GM23248 (cell line): Measurements from ENCODE around the gene PCBP3. TPM values are rescaled to one million over a fixed set of nuclear protein-coding genes. Genes with fewer than 3 reads are reported as not detected.

Experiments used
- DNase-seq: peaks from one replicate; pipeline ENCODE4 v3.0.0-alpha.2; 2015
- H2AFZ ChIP-seq: fragments of 200-600 bp; sonication (generic); 2 replicates; pipeline ENCODE4 v1.6.1; 2016; ENCODE audit warnings: antibody characterized with exemption
- H3F3A ChIP-seq: fragments of 200-600 bp; sonication (generic); 2 replicates; pipeline ENCODE4 v1.6.1; 2016; ENCODE audit warnings: mild to moderate bottlenecking, antibody characterized with exemption, mixed run types; ENCODE audit not compliant: insufficient read depth
- H3K27ac ChIP-seq: fragments of 200-600 bp; sonication (generic); 2 replicates; pipeline ENCODE4 v1.5.1; 2016; ENCODE audit warnings: mild to moderate bottlenecking
- H3K27me3 ChIP-seq: fragments of 200-600 bp; sonication (generic); replicated peaks from 2 replicates; pipeline ENCODE4 v1.6.1; 2016; ENCODE audit warnings: mild to moderate bottlenecking; ENCODE audit not compliant: insufficient read depth
- H3K36me3 ChIP-seq: fragments of 200-600 bp; sonication (generic); 2 replicates; pipeline ENCODE4 v1.6.1; 2016; ENCODE audit warnings: low read depth, mild to moderate bottlenecking
- H3K4me1 ChIP-seq: fragments of 200-600 bp; sonication (generic); 2 replicates; pipeline ENCODE4 v1.6.1; 2016; ENCODE audit warnings: mild to moderate bottlenecking; ENCODE audit not compliant: insufficient read depth
- H3K4me2 ChIP-seq: fragments of 200-600 bp; sonication (generic); one replicate; pipeline ENCODE4 v1.6.1; 2016; ENCODE audit warnings: mild to moderate bottlenecking; ENCODE audit not compliant: unreplicated experiment
- H3K4me3 ChIP-seq: fragments of 200-600 bp; sonication (generic); 2 replicates; pipeline ENCODE4 v1.5.1; 2016; ENCODE audit warnings: mild to moderate bottlenecking
- H3K79me2 ChIP-seq: fragments of 200-600 bp; sonication (generic); 2 replicates; pipeline ENCODE4 v1.6.1; 2016; ENCODE audit warnings: mild to moderate bottlenecking; ENCODE audit not compliant: insufficient read depth
- H3K9ac ChIP-seq: fragments of 200-600 bp; sonication (generic); 2 replicates; pipeline ENCODE4 v1.6.1; 2016; ENCODE audit warnings: mild to moderate bottlenecking
- H3K9me2 ChIP-seq: fragments of 200-600 bp; sonication (generic); 2 replicates; pipeline ENCODE4 v1.6.1; 2016; ENCODE audit warnings: mixed run types, mild to moderate bottlenecking, moderate library complexity; ENCODE audit not compliant: insufficient read depth
- H3K9me3 ChIP-seq: fragments of 200-600 bp; sonication (generic); one replicate; pipeline ENCODE4 v1.6.1; 2017; ENCODE audit warnings: low read depth
- H4K20me1 ChIP-seq: fragments of 200-600 bp; sonication (generic); 2 replicates; pipeline ENCODE4 v1.6.0; 2016; ENCODE audit not compliant: insufficient read depth
- EZH2 ChIP-seq: fragments of 200-600 bp; sonication (generic); IDR thresholded peaks from 2 replicates; pipeline ENCODE4 v1.6.1; 2018; ENCODE audit warnings: antibody characterized with exemption, mild to moderate bottlenecking; ENCODE audit not compliant: insufficient read depth, poor library complexity, severe bottlenecking
- EZH2phosphoT487 ChIP-seq: fragments of 200-600 bp; sonication (generic); IDR thresholded peaks from 2 replicates; pipeline ENCODE4 v1.6.1; 2018; ENCODE audit warnings: antibody characterized with exemption, moderate library complexity, mild to moderate bottlenecking, low read depth; ENCODE audit not compliant: insufficient read depth
- WGBS, 2 experiments: methylation state at CpG; one replicate each; pipeline ENCODE4 v1.1.6; 2015 to 2017; ENCODE audit warnings: low lambda C conversion rate in 2 of 2, low coverage in 1 of 2; ENCODE audit errors: missing lambda C conversion rate in 2 of 2; 5-methylcytosine and 5-hydroxymethylcytosine counted together
- in situ Hi-C: fragments of 300-500 bp; cut with MboI; formaldehyde crosslinking; loops from 2 replicates; pipeline ENCODE4 v1.15.0; 2020
- polyA plus RNA-seq: library from polyadenylated mRNA; unstranded; fragments of >200 nt; fragmentation: Nextera tagmentation; extraction: Ambion mirVana; gene quantifications from 2 replicates; pipeline ENCODE4 v1.2.1, GENCODE V29; 2016
- total RNA-seq: library from RNA; depleted of rRNA; stranded (reverse); fragments of >200 nt; shearing (Covaris generic); gene quantifications from 2 replicates; pipeline ENCODE4 v1.2.3, GENCODE V29; 2014

Gene PCBP3
- total and polyA plus RNA-seq, 2 experiments from 2014 or later = 0.32 to 1.3 TPM

DNA sequence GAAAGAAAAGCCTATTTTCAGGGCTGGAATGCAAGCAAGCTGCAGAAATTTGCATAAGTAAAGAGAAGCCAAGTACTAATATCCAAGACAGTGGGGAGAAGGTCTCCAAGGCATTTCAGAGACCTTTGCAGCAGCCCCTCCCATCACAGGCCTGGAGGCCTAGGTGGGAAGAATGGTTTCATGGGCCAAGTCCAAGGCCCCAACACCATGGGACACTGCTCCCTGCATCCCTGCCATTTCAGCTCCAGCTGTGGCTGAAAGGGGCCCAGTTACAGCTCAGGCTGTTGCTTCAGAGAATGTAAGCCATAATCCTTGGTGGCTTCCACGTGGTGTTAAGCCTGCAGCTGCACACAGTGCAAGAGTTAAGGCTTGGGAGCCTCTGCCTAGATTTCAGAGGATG lies 321.1 kb downstream of the PCBP3 start:
- Histone ChIP-seq H3K79me2 (no peaks in the 10 kb centered on the region), H4K20me1 (no peaks in the 10 kb centered on the region), H3K27me3 (no peaks in the 10 kb centered on the region), H3K4me1 (no peaks in the 10 kb centered on the region), H3K36me3 (no peaks in the 10 kb centered on the region), H3K9me3 (no peaks in the 10 kb centered on the region), H3K9ac (no peak overlapping the region), H2AFZ (no peak overlapping the region), H3K27ac (no peak overlapping the region), H3K9me2 (no peaks in the 10 kb centered on the region), H3F3A (peaks cover 12% of the 10 kb centered on the region; the same call in 1 of the 2 replicates), H3K4me2 (no peak overlapping the region), H3K4me3 (no peak overlapping the region)
- no peak for DNase-seq
- in situ Hi-C loops = no loop called here
- no peak for TF ChIP-seq EZH2phosphoT487
- TF ChIP-seq EZH2 = no peak
- 0 to 15% methylated on average over 1 of the region's 1 CpG for WGBS, 2 experiments

DNA sequence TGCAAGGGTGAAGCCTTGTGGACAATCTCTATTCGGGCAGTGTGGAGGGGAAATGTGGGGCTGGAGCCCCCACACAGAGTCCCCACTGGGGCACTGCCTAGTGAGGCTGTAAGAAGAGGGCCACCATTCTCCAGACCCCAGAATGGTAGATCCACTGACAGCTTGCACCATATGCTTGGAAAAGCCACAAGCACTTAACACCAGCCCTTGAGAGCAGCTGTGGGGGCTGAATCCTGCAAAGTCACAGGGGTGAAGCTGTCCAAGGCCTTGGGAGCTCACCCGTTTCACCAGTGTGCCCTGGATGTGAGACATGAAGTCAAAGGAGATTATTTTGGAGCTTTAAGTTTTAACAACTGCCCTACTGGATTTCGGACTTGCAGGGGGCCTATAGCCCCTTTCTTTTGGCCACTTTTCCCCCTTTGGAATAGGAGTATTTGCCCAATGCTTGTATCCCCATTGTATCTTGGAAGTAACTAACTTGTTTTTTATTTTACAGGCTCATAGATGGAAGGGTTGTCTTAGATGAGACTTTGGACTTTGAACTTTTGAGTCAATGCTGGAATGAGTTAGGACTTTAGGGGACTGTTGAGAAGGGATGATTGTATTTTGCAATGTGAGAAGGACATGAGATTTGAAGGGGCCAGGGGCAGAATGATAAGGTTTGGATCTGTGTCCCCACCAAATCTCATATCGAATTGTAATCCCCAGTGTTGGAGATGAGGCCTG lies 321.7 kb downstream of the PCBP3 start:
- in situ Hi-C loops = no loop called here
- no peak for DNase-seq
- Histone ChIP-seq H3K4me1 (no peaks in the 10 kb centered on the region), H4K20me1 (no peaks in the 10 kb centered on the region), H3K4me2 (no peak overlapping the region), H3K27me3 (no peaks in the 10 kb centered on the region), H3K9me3 (no peaks in the 10 kb centered on the region), H3K9ac (no peak overlapping the region), H3K36me3 (no peaks in the 10 kb centered on the region), H2AFZ (no peak overlapping the region), H3K79me2 (no peaks in the 10 kb centered on the region), H3K9me2 (no peaks in the 10 kb centered on the region), H3K27ac (no peak overlapping the region), H3K4me3 (no peak overlapping the region), H3F3A (peaks cover 12% of the 10 kb centered on the region; the same call in 1 of the 2 replicates)
- 71 to 82% methylated on average over 4 of the region's 4 CpGs for WGBS, 2 experiments
- no peak for TF ChIP-seq EZH2phosphoT487
- TF ChIP-seq EZH2 = no peak

DNA sequence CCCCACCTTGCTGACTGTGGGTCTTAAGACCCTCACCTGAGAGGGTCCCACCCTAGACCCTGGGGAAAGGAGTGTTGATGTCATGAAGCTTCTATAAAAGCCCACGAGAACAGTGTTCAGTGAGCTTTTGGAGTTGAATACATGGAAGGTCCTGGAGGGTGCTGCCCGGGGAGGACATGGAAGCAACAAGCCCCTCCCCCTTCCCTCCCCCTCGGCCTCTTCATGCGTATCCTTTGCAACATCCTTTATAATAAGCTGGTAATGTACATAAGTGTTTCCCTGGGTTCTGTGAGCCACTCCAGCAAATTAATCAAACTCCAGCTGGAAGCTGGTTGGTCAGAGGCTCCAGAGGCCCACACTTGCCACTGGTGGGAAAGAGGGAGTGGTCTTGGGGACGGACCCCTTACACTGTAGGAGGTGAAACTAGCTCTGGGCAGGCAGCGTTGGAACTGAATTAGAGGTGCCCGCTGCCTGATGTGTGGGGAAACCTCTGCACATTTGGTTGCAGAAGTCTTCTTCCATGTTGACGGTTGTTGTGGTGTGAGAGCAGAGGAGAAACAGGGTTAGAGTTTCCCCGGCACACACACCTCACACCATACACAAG lies 323.4 kb downstream of the PCBP3 start:
- Histone ChIP-seq H3K4me3 (no peak overlapping the region), H3K9ac (no peak overlapping the region), H3K27me3 (no peaks in the 10 kb centered on the region), H3K9me2 (no peaks in the 10 kb centered on the region), H3K4me1 (peaks cover 12% of the 10 kb centered on the region), H4K20me1 (no peaks in the 10 kb centered on the region), H3K27ac (no peak overlapping the region), H3K79me2 (no peaks in the 10 kb centered on the region), H3K4me2 (no peak overlapping the region), H3F3A (peaks cover 12% of the 10 kb centered on the region; the same call in 1 of the 2 replicates), H3K9me3 (no peaks in the 10 kb centered on the region), H3K36me3 (no peaks in the 10 kb centered on the region), H2AFZ (no peak overlapping the region)
- in situ Hi-C loops = no loop called here
- WGBS, 2 experiments = 69 to 73% methylated on average over 8 to 9 of the region's 9 CpGs
- DNase-seq = no peak
- no peak for TF ChIP-seq EZH2phosphoT487
- no peak for TF ChIP-seq EZH2

DNA sequence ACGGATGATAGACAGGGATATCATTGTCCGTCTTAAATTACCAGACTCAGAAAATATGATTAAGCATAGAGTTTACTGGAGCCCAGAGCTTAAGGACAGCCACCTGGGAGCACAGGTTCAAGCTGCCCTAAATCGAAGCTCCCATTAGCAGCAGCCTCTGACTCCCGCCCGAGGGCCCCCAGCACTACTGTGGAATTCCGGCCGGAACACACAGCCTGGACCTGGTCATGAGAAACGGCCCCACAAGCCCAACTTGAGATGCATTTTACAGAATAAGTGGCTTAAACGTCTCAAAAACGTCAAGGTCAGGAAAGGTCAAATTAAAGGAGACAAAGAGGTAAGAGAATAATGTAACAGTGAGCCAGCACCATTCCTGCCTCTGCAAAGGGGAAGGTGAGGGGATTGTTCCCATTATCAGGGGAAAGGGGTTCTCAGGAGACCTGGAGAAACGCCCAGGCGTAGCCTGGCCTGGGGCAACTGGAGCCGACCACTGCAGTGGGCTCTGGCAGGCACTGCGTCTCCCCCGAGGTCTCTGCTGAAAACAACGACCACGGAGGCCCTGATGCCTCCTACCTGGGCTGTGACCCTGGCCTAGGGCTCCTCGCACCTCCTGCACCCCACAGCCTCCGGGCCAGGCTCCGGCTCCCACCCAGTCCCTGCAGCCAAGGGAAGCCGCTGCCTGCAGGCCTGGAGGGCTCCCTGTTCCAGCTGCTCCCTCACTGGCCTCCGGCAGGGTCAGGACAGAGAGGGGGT lies 326.6 kb downstream of the PCBP3 start:
- Histone ChIP-seq H3K27me3 (no peaks in the 10 kb centered on the region), H3K4me1 (peaks cover 37% of the 10 kb centered on the region), H3K9me2 (no peaks in the 10 kb centered on the region), H3K4me3 (no peak overlapping the region), H4K20me1 (no peaks in the 10 kb centered on the region), H3K27ac (no peak overlapping the region), H3F3A (peaks cover 4% of the 10 kb centered on the region; the same call in 1 of the 2 replicates), H3K9me3 (no peaks in the 10 kb centered on the region), H3K4me2 (no peak overlapping the region), H3K9ac (no peak overlapping the region), H3K79me2 (no peaks in the 10 kb centered on the region), H3K36me3 (no peaks in the 10 kb centered on the region), H2AFZ (no peak overlapping the region)
- in situ Hi-C loops = loop anchor here (5.0 kb wide), 1 partner anchor 132 kb away; no protein-coding TSS in a partner anchor
- 56 to 61% methylated on average over 22 of the region's 22 CpGs for WGBS, 2 experiments
- no peak for TF ChIP-seq EZH2
- TF ChIP-seq EZH2phosphoT487 = no peak
- DNase-seq = no peak
